ENCODE data around the gene FNBP1L. TPM values are rescaled to one million over a fixed set of nuclear protein-coding genes. Genes with fewer than 3 reads are reported as not detected.

FNBP1L gene
- total RNA-seq, 1 experiment from 2014 or later = 43.5 TPM

DNA sequence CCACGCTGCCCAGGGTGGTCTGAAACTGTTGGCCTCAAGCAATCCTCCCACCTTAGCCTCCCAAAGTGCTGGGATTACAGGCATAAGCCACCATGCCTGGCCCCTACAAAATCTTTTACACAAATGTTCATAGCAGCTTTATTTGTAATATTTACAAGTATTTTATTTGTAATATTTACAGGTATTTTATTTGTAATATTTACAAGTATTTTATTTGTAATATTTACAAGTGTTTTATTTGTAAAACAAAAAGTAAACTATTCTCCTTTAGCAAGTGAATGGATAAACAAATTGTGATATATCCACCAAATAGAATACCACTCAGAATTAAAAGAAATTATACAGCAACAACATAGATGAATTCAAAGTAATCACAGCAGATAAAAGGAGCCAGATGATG lies 11.4 kb upstream of the FNBP1L start:
- no peak overlapping the region; the same call in 1 of the 2 replicates for H3K27ac ChIP-seq
- H3K36me3 ChIP-seq = no peaks in the 10 kb centered on the region
- H3K4me1 ChIP-seq = peaks cover 6% of the 10 kb centered on the region
- no peak for DNase-seq
- no peak overlapping the region for H3K4me3 ChIP-seq
- no peaks in the 10 kb centered on the region for H3K9me3 ChIP-seq (replicated peaks)
- H3K27me3 ChIP-seq = no peaks in the 10 kb centered on the region

GRCh38 chr1:93437976-93438605 lies 9.8 kb upstream of the FNBP1L start:
- Histone ChIP-seq H3K4me3 (no peak overlapping the region), H3K27me3 (no peaks in the 10 kb centered on the region), H3K27ac (no peak overlapping the region), H3K9me3 (replicated peaks) (no peaks in the 10 kb centered on the region), H3K36me3 (no peaks in the 10 kb centered on the region), H3K4me1 (peaks cover 6% of the 10 kb centered on the region)
- peak in 1 of 2 experiments; percentile 70 for DNase-seq

GRCh38 chr1:93438716-93439115 lies 9.2 kb upstream of the FNBP1L start:
- Histone ChIP-seq H3K9me3 (replicated peaks) (no peaks in the 10 kb centered on the region), H3K4me3 (no peak overlapping the region), H3K4me1 (peaks cover 6% of the 10 kb centered on the region), H3K27me3 (no peaks in the 10 kb centered on the region), H3K27ac (no peak overlapping the region), H3K36me3 (no peaks in the 10 kb centered on the region)
- DNase-seq = no peak

DNA sequence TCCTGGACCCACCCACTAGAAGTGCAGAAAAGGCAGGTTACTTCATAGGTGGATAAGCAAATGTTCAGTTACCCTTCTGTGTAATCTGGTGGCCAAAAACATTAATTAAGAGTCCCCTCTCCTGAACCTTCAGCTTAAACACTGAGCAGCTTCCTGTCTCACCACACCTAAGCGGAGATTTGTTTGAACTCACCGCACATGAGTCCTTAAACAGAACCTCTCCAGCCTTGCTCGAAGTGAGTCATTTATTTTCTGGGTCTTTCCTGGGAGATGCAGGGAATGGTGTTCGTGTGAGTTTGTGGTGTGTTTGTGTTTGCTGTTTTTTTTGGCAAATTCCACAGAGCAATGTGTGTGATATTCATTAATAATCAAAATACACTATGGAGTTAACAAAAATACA lies 7.6 kb upstream of the FNBP1L start:
- H3K4me1 ChIP-seq = peaks cover 6% of the 10 kb centered on the region
- H3K4me3 ChIP-seq = no peak overlapping the region
- no peak for DNase-seq
- H3K27me3 ChIP-seq = no peaks in the 10 kb centered on the region
- no peaks in the 10 kb centered on the region for H3K9me3 ChIP-seq (replicated peaks)
- H3K36me3 ChIP-seq = no peaks in the 10 kb centered on the region
- H3K27ac ChIP-seq = no peak overlapping the region

- H3K9me3 ChIP-seq (replicated peaks) = no peaks in the 10 kb centered on the region
- no peak overlapping the region for H3K27ac ChIP-seq
- H3K36me3 ChIP-seq = no peaks in the 10 kb centered on the region
- no peak for DNase-seq
- no peaks in the 10 kb centered on the region for H3K27me3 ChIP-seq
- H3K4me3 ChIP-seq = no peak overlapping the region
- H3K4me1 ChIP-seq = peaks cover 6% of the 10 kb centered on the region
Observed at GRCh38 chr1:93440706-93441105, 7.2 kb upstream of the FNBP1L start.

DNA sequence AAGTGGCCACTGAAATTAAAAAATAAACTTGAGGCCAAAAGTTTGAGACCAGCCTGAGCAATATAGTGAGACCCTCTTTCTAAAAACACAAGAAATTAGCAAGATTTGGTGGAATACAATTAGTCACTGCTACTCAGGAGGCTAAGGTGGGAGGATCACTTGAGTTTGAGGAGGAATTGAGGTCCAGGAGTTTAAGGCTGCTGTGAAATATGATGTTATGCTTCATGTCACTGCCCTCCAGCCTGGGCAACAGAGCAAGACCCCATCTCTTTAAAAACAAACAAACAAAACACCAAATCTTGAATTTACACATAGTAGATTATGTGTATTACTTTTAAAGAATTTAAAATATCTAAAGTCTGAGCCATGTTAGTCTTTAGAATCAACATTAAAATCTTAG lies 6.3 kb upstream of the FNBP1L start:
- Histone ChIP-seq H3K36me3 (no peaks in the 10 kb centered on the region), H3K9me3 (replicated peaks) (no peaks in the 10 kb centered on the region), H3K4me3 (no peak overlapping the region), H3K27me3 (no peaks in the 10 kb centered on the region), H3K4me1 (peaks cover 5% of the 10 kb centered on the region), H3K27ac (no peak overlapping the region)
- no peak for DNase-seq

DNA sequence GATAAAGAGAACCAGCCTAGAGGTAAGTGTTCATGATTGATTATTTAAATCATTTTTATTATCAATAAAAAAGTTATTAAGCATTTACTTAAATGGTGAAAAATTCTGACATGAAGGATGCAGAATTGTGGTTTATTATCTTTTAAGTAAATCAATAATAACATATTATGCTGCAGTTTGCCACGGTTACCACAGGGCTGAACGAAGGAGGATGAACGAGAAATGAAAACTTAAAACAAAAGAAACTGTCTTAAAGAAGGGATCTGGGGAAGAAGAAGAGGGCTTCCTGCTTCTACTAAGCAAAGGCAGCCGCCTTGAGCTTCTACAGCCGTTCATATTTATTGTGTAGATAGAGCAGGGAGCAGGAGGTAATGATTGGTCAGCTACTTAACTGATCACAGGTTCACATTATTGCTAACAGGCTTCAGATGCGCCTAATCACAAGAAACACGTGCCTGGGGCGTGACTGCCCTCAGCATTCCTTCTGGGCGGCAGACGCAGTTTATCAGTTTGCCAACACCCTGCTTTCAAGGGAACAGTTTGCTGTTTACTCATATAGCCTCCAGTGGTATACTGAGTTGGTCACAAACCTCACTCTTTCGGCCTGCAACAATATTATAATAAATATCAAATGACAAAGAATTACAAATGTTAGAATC lies 5.8 kb upstream of the FNBP1L start:
- no peaks in the 10 kb centered on the region for H3K27me3 ChIP-seq
- H3K36me3 ChIP-seq = no peaks in the 10 kb centered on the region
- no peak overlapping the region for H3K27ac ChIP-seq
- no peak for DNase-seq
- H3K9me3 ChIP-seq (replicated peaks) = no peaks in the 10 kb centered on the region
- H3K4me3 ChIP-seq = no peak overlapping the region
- H3K4me1 ChIP-seq = 0 out of 2 replicates have a peak, but pooled peaks cover 4% of the 10 kb centered on the region

- no peaks in the 10 kb centered on the region for H3K9me3 ChIP-seq (replicated peaks)
- DNase-seq = no peak
- no peaks in the 10 kb centered on the region for H3K36me3 ChIP-seq
- H3K4me3 ChIP-seq = no peak overlapping the region
- H3K4me1 ChIP-seq = 0 out of 2 replicates have a peak, but pooled peaks cover 4% of the 10 kb centered on the region
- no peaks in the 10 kb centered on the region for H3K27me3 ChIP-seq
- no peak overlapping the region for H3K27ac ChIP-seq
Observed at GRCh38 chr1:93442741-93443140, 5.2 kb upstream of the FNBP1L start.

DNA sequence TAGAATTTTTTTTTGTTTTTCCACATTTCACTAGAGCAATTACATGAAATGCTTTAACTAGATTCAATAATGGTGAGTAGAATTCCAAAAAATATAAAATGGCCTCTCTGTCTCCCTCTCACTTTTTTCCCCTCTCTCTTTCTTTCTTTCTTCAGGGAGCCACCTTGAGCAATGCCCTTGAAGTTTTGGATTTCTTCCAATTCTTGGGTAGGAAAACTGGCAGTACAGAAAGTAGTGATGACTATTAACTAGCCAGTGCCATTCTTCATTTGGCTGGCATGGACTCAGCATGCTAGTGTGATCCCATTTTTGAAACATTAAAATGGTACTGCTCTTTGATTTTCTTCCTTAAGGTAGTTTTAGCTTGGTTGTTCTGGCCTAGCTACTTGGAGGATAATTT lies 4.5 kb upstream of the FNBP1L start:
- no peaks in the 10 kb centered on the region for H3K36me3 ChIP-seq
- H3K4me3 ChIP-seq = no peak overlapping the region
- DNase-seq = no peak
- H3K27ac ChIP-seq = no peak overlapping the region
- H3K4me1 ChIP-seq = 0 out of 2 replicates have a peak, but pooled peaks cover 4% of the 10 kb centered on the region
- H3K27me3 ChIP-seq = no peaks in the 10 kb centered on the region
- H3K9me3 ChIP-seq (replicated peaks) = no peaks in the 10 kb centered on the region

GRCh38 chr1:93446837-93447451 lies 974 bp upstream of the FNBP1L start:
- H3K4me1 ChIP-seq = peaks cover 9% of the 10 kb centered on the region
- no peaks in the 10 kb centered on the region for H3K9me3 ChIP-seq (replicated peaks)
- H3K4me3 ChIP-seq = peak overlapping the region; percentile 94
- DNase-seq = peak in 1 of 2 experiments; percentile 26
- H3K27me3 ChIP-seq = no peaks in the 10 kb centered on the region
- no peaks in the 10 kb centered on the region for H3K36me3 ChIP-seq
- no peak overlapping the region for H3K27ac ChIP-seq

DNA sequence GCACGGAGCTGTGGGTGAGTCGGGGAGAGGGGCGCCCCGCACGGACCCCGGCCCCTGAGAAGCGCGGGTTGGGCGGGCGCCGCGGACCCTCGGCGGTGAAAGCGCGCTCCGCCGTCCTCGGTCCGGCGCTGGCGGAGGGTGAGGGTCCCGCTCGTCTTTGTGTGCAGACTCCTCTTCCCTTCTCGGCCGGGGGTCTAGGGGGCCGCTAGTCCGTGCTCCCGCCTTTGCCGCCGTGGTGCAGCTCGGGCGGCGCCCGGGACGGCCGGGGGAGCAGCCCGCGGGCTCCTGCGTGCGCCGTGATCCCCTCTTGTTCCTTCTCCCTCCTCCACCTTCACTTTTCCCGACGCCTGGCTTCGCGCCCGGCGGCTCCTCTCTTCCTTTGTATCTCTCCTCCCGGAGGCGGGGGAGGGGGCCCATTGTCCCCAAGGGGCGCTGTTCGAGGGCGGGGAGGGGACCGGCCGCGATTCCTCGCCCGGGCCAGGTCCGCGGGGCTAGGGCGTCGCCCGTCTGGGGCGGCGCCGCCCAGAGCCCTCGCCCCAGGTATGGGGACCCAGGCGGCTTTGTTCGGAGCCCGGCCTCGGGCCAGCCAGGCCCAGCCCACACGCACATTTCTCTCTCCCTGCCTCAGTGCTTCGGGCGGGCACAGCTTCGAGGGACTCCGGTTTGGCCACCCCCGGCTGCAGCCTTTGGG lies 519 bp downstream of the FNBP1L start:
- H3K36me3 ChIP-seq = no peaks in the 10 kb centered on the region
- DNase-seq = peak; percentile 66
- peak overlapping the region; percentile 53 for H3K27ac ChIP-seq

DNA sequence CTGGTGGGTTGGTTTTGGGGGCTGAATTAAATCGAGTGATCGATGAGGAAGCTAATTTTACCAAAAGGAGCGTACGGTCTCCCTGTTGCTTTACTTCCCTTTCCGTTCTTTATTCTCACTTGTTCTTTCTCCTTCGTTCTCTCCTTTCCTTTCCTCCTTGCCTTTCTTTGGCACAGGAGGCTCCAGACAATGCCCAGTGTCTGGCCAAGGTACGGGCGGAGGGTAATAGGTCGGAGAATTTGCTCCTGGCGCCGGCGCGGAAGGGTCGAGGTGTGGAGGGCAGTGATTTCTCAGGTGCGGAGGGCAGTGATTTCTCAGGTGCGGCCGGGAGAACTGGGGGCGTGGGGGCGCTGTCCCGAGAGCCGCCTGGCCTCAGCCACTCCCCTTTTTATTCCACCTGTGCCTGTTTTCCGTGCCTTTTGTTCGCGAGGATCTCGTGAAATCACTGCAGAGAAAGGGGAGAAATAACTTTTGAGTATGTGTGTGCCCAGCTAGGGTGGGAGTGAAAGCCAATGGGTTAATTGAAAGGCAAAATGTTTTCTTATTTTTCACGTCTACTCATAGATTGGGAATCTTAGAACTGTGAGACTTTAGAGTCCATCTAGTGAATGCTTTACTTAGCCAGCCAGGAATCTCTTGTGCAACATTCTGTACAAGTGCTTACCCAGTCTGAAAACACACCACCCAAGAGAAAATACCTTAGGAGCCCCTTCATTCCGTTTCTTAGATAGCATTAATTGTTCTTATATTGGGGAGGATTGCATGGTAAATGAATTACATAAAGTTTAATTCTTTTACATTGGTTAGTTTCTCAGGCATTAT lies 1.3 kb downstream of the FNBP1L start:
- H3K9me3 ChIP-seq (replicated peaks) = no peaks in the 10 kb centered on the region
- no peaks in the 10 kb centered on the region for H3K27me3 ChIP-seq
- H3K4me3 ChIP-seq = peak overlapping the region; percentile 94
- no peaks in the 10 kb centered on the region for H3K36me3 ChIP-seq
- peaks cover 9% of the 10 kb centered on the region for H3K4me1 ChIP-seq
- H3K27ac ChIP-seq = peak overlapping the region; percentile 53
- peak in 1 of 2 experiments; percentile 45 for DNase-seq

More for the DNA sequence above, 519 bp downstream of the FNBP1L start:
- Histone ChIP-seq H3K4me3 (peak overlapping the region; percentile 94), H3K27me3 (no peaks in the 10 kb centered on the region), H3K4me1 (peaks cover 9% of the 10 kb centered on the region), H3K9me3 (replicated peaks) (no peaks in the 10 kb centered on the region)

GRCh38 chr1:93450321-93450720 lies 2.4 kb downstream of the FNBP1L start:
- DNase-seq = no peak
- Histone ChIP-seq H3K4me1 (peaks cover 9% of the 10 kb centered on the region), H3K27ac (no peak overlapping the region), H3K36me3 (0 out of 2 replicates have a peak, but pooled peaks cover 2% of the 10 kb centered on the region), H3K9me3 (replicated peaks) (no peaks in the 10 kb centered on the region), H3K27me3 (no peaks in the 10 kb centered on the region), H3K4me3 (no peak overlapping the region)

- H3K27me3 ChIP-seq = no peaks in the 10 kb centered on the region
- 0 out of 2 replicates have a peak, but pooled peaks cover 2% of the 10 kb centered on the region for H3K36me3 ChIP-seq
- peaks cover 5% of the 10 kb centered on the region for H3K4me1 ChIP-seq
- no peaks in the 10 kb centered on the region for H3K9me3 ChIP-seq (replicated peaks)
- no peak overlapping the region for H3K27ac ChIP-seq
- H3K4me3 ChIP-seq = no peak overlapping the region
- DNase-seq = no peak
Observed at GRCh38 chr1:93453911-93454310, 6.0 kb downstream of the FNBP1L start.

Data from SJCRH30 (cell line).